Measurements from ENCODE around the gene ASXL2. TPM values are rescaled to one million over a fixed set of nuclear protein-coding genes. Genes with fewer than 3 reads are reported as not detected.

ASXL2 gene
- total and polyA plus RNA-seq, 2 of the 13 experiments (the other 11 are each of a cell fraction or from before 2014, with no cell fraction given), result 12.1 to 19.2 TPM

- TF ChIP-seq MYPOP (CRISPR knock-in tag; IDR thresholded peaks at IDR 0.05) (0 out of 2 replicates have a peak, but pooled peaks have one; percentile 40), ZNF563 (CRISPR knock-in tag; IDR thresholded peaks at IDR 0.05) (0 out of 2 replicates have a peak, but pooled peaks have one; percentile 19), SOX6 (IDR thresholded peaks at IDR 0.05) (no peak), SOX6 (CRISPR knock-in tag; IDR thresholded peaks at IDR 0.05) (peak; percentile 39; the same call in 1 of the 2 replicates), ZNF772 (CRISPR knock-in tag; IDR thresholded peaks at IDR 0.05) (peak; percentile 81; the same call in 1 of the 2 replicates), DNMT1 (CRISPR knock-in tag; IDR thresholded peaks at IDR 0.05) (no peak), HOXA3 (CRISPR knock-in tag; IDR thresholded peaks at IDR 0.05) (peak; percentile 62; the same call in 1 of the 2 replicates), SMYD3 (CRISPR knock-in tag; IDR thresholded peaks at IDR 0.05) (no peak), ZNF614 (CRISPR knock-in tag; IDR thresholded peaks at IDR 0.05; ENCODE audit: borderline replicate concordance) (peak; percentile 92), ZKSCAN8 (CRISPR knock-in tag; IDR thresholded peaks at IDR 0.05; ENCODE audit: borderline replicate concordance) (peak; percentile 42; the same call in 1 of the 2 replicates)
- TF ChIP-seq, protein P1, sequence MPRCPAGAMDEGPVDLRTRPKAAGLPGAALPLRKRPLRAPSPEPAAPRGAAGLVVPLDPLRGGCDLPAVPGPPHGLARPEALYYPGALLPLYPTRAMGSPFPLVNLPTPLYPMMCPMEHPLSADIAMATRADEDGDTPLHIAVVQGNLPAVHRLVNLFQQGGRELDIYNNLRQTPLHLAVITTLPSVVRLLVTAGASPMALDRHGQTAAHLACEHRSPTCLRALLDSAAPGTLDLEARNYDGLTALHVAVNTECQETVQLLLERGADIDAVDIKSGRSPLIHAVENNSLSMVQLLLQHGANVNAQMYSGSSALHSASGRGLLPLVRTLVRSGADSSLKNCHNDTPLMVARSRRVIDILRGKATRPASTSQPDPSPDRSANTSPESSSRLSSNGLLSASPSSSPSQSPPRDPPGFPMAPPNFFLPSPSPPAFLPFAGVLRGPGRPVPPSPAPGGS (CRISPR knock-in tag; IDR thresholded peaks at IDR 0.05), result peak; percentile 63; the same call in 1 of the 2 replicates
- TF ChIP-seq, protein P2, sequence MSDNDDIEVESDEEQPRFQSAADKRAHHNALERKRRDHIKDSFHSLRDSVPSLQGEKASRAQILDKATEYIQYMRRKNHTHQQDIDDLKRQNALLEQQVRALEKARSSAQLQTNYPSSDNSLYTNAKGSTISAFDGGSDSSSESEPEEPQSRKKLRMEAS (IDR thresholded peaks at IDR 0.05), result peak; percentile 97
- TF ChIP-seq, protein P3, sequence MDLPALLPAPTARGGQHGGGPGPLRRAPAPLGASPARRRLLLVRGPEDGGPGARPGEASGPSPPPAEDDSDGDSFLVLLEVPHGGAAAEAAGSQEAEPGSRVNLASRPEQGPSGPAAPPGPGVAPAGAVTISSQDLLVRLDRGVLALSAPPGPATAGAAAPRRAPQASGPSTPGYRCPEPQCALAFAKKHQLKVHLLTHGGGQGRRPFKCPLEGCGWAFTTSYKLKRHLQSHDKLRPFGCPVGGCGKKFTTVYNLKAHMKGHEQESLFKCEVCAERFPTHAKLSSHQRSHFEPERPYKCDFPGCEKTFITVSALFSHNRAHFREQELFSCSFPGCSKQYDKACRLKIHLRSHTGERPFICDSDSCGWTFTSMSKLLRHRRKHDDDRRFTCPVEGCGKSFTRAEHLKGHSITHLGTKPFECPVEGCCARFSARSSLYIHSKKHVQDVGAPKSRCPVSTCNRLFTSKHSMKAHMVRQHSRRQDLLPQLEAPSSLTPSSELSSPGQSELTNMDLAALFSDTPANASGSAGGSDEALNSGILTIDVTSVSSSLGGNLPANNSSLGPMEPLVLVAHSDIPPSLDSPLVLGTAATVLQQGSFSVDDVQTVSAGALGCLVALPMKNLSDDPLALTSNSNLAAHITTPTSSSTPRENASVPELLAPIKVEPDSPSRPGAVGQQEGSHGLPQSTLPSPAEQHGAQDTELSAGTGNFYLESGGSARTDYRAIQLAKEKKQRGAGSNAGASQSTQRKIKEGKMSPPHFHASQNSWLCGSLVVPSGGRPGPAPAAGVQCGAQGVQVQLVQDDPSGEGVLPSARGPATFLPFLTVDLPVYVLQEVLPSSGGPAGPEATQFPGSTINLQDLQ (CRISPR knock-in tag; IDR thresholded peaks at IDR 0.05), result no peak
Observed at GRCh38 chr2:25894135-25894830, 16.0 kb upstream of the ASXL2 start (continued).
